GM12872 (cell line): ENCODE measurements around the gene INSYN2B.

Experiments used
- TF ChIP-seq, protein P1 (sequence below): IDR thresholded peaks from 3 replicates; pipeline ENCODE4 v1.5.1; 2011; ENCODE audit warnings: low read depth, mild to moderate bottlenecking, low read length, moderate library complexity; ENCODE audit not compliant: insufficient read depth

The INSYN2B gene

GRCh38 chr5:169974121-169974770, 6.0 kb downstream of the INSYN2B start:
- TF ChIP-seq, protein P1, sequence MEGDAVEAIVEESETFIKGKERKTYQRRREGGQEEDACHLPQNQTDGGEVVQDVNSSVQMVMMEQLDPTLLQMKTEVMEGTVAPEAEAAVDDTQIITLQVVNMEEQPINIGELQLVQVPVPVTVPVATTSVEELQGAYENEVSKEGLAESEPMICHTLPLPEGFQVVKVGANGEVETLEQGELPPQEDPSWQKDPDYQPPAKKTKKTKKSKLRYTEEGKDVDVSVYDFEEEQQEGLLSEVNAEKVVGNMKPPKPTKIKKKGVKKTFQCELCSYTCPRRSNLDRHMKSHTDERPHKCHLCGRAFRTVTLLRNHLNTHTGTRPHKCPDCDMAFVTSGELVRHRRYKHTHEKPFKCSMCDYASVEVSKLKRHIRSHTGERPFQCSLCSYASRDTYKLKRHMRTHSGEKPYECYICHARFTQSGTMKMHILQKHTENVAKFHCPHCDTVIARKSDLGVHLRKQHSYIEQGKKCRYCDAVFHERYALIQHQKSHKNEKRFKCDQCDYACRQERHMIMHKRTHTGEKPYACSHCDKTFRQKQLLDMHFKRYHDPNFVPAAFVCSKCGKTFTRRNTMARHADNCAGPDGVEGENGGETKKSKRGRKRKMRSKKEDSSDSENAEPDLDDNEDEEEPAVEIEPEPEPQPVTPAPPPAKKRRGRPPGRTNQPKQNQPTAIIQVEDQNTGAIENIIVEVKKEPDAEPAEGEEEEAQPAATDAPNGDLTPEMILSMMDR: no peak

DNA sequence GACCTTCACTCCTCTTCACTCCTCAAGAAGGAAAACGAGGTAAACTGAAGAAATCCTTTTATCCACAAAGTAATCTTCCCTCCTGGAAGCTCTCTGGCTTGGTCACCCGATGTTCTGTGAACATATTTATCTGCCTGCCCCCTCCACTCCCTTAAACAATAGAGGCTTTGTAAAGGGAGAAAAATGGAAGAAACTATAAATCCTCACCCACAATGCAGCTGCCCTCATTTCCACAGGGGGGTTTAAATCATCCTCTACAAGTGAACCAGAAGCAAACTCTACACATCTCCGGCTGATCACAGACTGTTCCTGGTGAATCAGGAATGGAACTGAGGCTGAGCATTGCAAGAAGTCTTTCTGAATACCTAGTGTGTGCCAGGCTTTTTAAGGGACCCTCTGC, 7.2 kb downstream of the INSYN2B start:
- TF ChIP-seq, protein P1: no peak

GRCh38 chr5:169971780-169972179, 8.5 kb downstream of the INSYN2B start:
- TF ChIP-seq, protein P1: no peak

- TF ChIP-seq, protein P1: no peak
These were observed 9.2 kb downstream of the INSYN2B start for GRCh38 chr5:169970911-169971765.

DNA sequence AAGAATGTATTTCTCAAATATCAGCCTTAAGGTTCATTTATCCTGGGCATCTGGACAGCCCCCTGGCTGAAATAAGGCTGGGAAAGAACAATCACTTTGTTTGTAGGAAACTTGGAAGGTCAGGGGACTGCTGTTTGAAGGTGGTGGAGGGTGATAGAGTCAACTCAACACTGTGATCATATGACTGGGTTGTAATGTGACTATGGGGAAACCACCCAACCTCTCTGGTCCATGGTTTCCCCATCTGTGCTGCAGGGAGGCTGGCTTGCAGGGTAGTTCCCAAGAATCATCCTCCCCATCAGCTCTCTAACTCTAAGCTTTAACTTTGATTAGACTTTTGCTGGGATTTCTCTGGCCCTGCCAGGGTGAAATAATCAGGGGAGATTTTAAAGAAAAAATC, 10.0 kb downstream of the INSYN2B start:
- TF ChIP-seq, protein P1: no peak

DNA sequence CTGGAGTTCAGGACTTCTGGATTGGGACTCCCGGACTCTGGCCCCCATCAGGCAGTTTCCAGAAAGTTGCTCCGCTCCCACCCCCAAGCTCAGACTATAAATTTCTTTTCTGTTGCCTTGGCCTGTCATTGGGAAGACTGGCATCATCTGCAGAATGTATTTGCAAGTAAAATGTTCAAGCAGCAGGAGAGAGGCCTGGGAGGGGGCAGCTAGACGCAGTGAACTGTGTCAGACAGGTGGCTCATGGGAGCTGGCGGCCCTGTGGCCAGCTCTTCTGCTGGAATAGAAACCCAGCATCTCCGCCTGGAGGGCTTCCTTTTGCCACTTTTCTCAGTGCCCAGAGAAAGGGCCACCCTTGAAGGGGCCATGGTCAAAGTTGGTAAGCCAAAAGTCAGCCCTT, 16.0 kb downstream of the INSYN2B start:
- TF ChIP-seq, protein P1: no peak

GRCh38 chr5:169960659-169961058, 19.6 kb downstream of the INSYN2B start:
- TF ChIP-seq, protein P1: no peak
